HepG2 (cell line): ENCODE measurements around the gene DCDC1. TPM values are rescaled to one million over a fixed set of nuclear protein-coding genes. Genes with fewer than 3 reads are reported as not detected.
A peak's percentile ranks its signal among the peaks of the same experiment; 100 is the strongest.

ENCODE experiments used
- ATAC-seq: fragments of 200-7000 bp; cut with Tn5 transposase; 3 replicates; pipeline ENCODE4 v1.9.1; 2020; ENCODE audit warnings: mild to moderate bottlenecking, moderate library complexity
- BruUV-seq: library from RNA; stranded (reverse); fragments of 400-500 nt; replicated peaks from 2 replicates; lab custom pipeline; 2021; lab: Mats Ljungman, UMichigan
- CTCF ChIA-PET: fragments of 300-600 bp; formaldehyde crosslinking; extraction: SDS; loops from one replicate; lab custom pipeline; 2021; ENCODE audit warnings: low total read pairs, inconsistent platforms, low intra/inter-chr PET ratio; lab: Yijun Ruan, JAX
- POLR2A ChIA-PET: fragments of 350-600 bp; sonication (Branson Sonifier 250); formaldehyde crosslinking; loops from one replicate; lab custom pipeline; 2020; ENCODE audit warnings: antibody characterized with exemption, inconsistent platforms; lab: Yijun Ruan, JAX
- DNase-seq: peaks from one replicate; pipeline ENCODE4 v3.0.0-alpha.2; 2015; ENCODE audit warnings: low spot score
- FAIRE-seq: peaks from 3 replicates; lab custom pipeline; 2011; peaks lifted over from hg19 to GRCh38; lab: Jason Lieb, UNC
- H2AFZ ChIP-seq: one replicate; pipeline ENCODE4 v1.6.1; 2011; ENCODE audit warnings: low read length, inconsistent platforms
- H3K27ac ChIP-seq: fragments of 300-600 bp; 3 replicates; pipeline ENCODE4 v1.8.0; 2011; ENCODE audit warnings: mixed run types, mild to moderate bottlenecking, mixed read lengths, low read length, inconsistent platforms; ENCODE audit not compliant: insufficient read depth; ENCODE audit errors: extremely low read length
- H3K27me3 ChIP-seq, 2 experiments: fragments of 200-600 bp in 1 of 2; 2 replicates in 1 of 2; 3 replicates in 1 of 2; pipeline versions ENCODE4 v1.6.0 to v1.8.0; 2011; ENCODE audit warnings: low read length in 2 of 2, mild to moderate bottlenecking in 2 of 2, moderate library complexity in 2 of 2, inconsistent platforms in 1 of 2; ENCODE audit not compliant: insufficient read depth in 2 of 2, control insufficient read depth in 1 of 2
- H3K36me3 ChIP-seq, 2 experiments: fragments of 200-600 bp in 1 of 2; replicated peaks in 1 of 2; 2 replicates in 1 of 2; 3 replicates in 1 of 2; pipeline versions ENCODE4 v1.5.1 to v1.8.0; 2011; ENCODE audit warnings: low read length in 2 of 2, inconsistent platforms in 1 of 2; ENCODE audit not compliant: insufficient read depth in 2 of 2, control insufficient read depth in 1 of 2
- H3K4me1 ChIP-seq: 2 replicates; pipeline ENCODE4 v1.5.1; 2012; ENCODE audit warnings: low read length, inconsistent platforms; ENCODE audit not compliant: insufficient read depth
- H3K4me2 ChIP-seq: 2 replicates; pipeline ENCODE4 v1.6.0; 2011; ENCODE audit warnings: low read depth, low read length, inconsistent platforms
- H3K4me3 ChIP-seq, 3 experiments: fragments of 200-600 bp in 1 of 3; sonication (generic), shearing (Covaris generic) in 1 of 3; replicated peaks in 1 of 3; 2 replicates each; pipeline ENCODE4 v1.5.1; 2011 to 2016; ENCODE audit warnings: low read length in 3 of 3, inconsistent platforms in 2 of 3, low read depth in 2 of 3, mild to moderate bottlenecking in 2 of 3, control low read depth in 1 of 3, mixed read lengths in 1 of 3; ENCODE audit not compliant: insufficient read depth in 1 of 3
- H3K79me2 ChIP-seq: one replicate; pipeline ENCODE4 v1.6.1; 2011; ENCODE audit warnings: low read length, inconsistent platforms; ENCODE audit not compliant: insufficient read depth
- H3K9ac ChIP-seq: 2 replicates; pipeline ENCODE4 v1.6.0; 2011; ENCODE audit warnings: mild to moderate bottlenecking, low read depth, low read length, inconsistent platforms; ENCODE audit not compliant: insufficient read depth
- H3K9me3 ChIP-seq: 2 replicates; pipeline ENCODE4 v1.5.1; 2012; ENCODE audit warnings: mild to moderate bottlenecking, low read length
- H4K20me1 ChIP-seq: 2 replicates; pipeline ENCODE4 v1.6.0; 2011; ENCODE audit warnings: inconsistent platforms, mild to moderate bottlenecking, low read length, moderate library complexity; ENCODE audit not compliant: insufficient read depth
- ATF7 ChIP-seq, 2 experiments: fragments of 450-650 bp in 1 of 2; sonication (generic) in 1 of 2; formaldehyde crosslinking in 1 of 2; IDR thresholded peaks; 2 replicates each; pipeline versions ENCODE4 v1.4.0 to v1.6.1; 2016 to 2020; ENCODE audit warnings: antibody characterized with exemption in 1 of 2, mild to moderate bottlenecking in 1 of 2, missing genetic modification reagents in 1 of 2
- CCAR2 ChIP-seq: fragments of 200-400 bp; formaldehyde crosslinking; optimal IDR thresholded peaks from 2 replicates; pipeline ENCODE3; 2018; ENCODE audit warnings: low read depth, mild to moderate bottlenecking, low read length, moderate library complexity
- WGBS: methylation state at CpG from one replicate; pipeline ENCODE4 v1.1.6; 2017; ENCODE audit warnings: low lambda C conversion rate; 5-methylcytosine and 5-hydroxymethylcytosine counted together
- in situ Hi-C: cut with HindIII; loops from 2 replicates; pipeline ENCODE4 v1.10.0; 2017; ENCODE audit warnings: low pct_unique_long_range_greater_than_20kb; ENCODE audit not compliant: extremely low pct_ligation_motif_present
- intact Hi-C: fragments of 100-400 bp; cut with micrococcal nuclease; formaldehyde crosslinking; loops from one replicate; pipeline ENCODE4 v1.10.0; 2022; ENCODE audit not compliant: unreplicated experiment
- polyA plus RNA-seq, 8 experiments: library from polyadenylated mRNA; depleted of rRNA in 3 of 8; stranded (reverse) in 7 of 8; unstranded in 1 of 8; fragments of >200 nt; fragmentation: Illumina TruSeq in 4 of 8; extraction: Trizol in 4 of 8; gene quantifications; 2 replicates each; pipeline versions ENCODE4 v1.2.1 to v1.2.3, GENCODE V29; 2011 to 2016; ENCODE audit warnings: low read depth in 4 of 8, missing spikeins in 1 of 8, mixed read lengths in 1 of 8; ENCODE audit not compliant: insufficient read depth in 1 of 8
- total RNA-seq, 5 experiments: library from RNA; depleted of rRNA; stranded (reverse); fragments of >200 nt; fragmentation: Illumina TruSeq; extraction: Trizol; gene quantifications; 2 replicates each; pipeline ENCODE4 v1.2.3, GENCODE V29; 2016; ENCODE audit warnings: low read depth in 1 of 5

Gene DCDC1
- total and polyA plus RNA-seq, 2 of the 13 experiments (the other 11 are each of a cell fraction or from before 2014, with no cell fraction given): 0.12 to 0.27 TPM

DNA sequence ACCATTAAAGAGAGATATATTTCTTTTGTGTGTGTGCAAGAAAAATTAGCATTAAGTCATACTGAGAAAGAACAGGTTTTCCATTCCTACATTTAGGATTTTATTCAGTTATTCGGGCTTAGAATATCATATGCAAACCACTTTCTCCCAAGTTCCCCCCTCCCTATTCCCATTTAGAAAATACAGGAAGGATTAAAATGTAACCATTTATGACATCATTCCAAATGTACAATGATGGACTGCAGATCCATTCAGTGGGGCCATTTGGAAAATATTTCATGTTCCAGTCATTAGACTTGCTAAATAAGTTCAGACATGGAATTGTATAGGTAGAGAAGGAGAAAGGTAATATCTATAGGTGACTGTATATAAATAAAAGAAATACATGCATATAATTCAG lies 554.8 kb downstream of the DCDC1 start:
- in situ Hi-C loops (no loop called here), intact Hi-C loops (no loop called here)
- no peaks in the 10 kb centered on the region for H3K4me1 ChIP-seq
- CTCF ChIA-PET: no interaction called here
- FAIRE-seq (no peak), DNase-seq (no peak)
- H4K20me1 ChIP-seq: no peaks in the 10 kb centered on the region
- no peaks in the 10 kb centered on the region for H3K9me3 ChIP-seq
- H2AFZ ChIP-seq: no peak overlapping the region
- no TSS peak for BruUV-seq
- H3K36me3 ChIP-seq: no peaks in the 10 kb centered on the region
- 0% methylated on average over 1 of the region's 1 CpG for WGBS
- H3K79me2 ChIP-seq: no peaks in the 10 kb centered on the region
- POLR2A ChIA-PET: no interaction called here
- TF ChIP-seq ATF7 (IDR thresholded peaks at IDR 0.05) (peak; percentile 45), ATF7 (CRISPR knock-in tag; IDR thresholded peaks at IDR 0.05) (no peak), CCAR2 (no peak)
- TF ChIP-seq, all 625 proteins: peak for 1
- H3K4me2 ChIP-seq: no peak overlapping the region
- no peaks in the 10 kb centered on the region for H3K27me3 ChIP-seq
- no peak overlapping the region for H3K4me3 ChIP-seq
- ATAC-seq: no peak
- H3K9ac ChIP-seq: no peak overlapping the region
- no peak overlapping the region for H3K27ac ChIP-seq

Other genes with a start within 250 kb of the DCDC1 start
- gene DNAJC24, start 121 bp upstream of the DCDC1 start, total RNA-seq (2016; rRNA removed; fragmentation: Illumina TruSeq; extraction: Trizol): 12.0 and 13.7 TPM in 2 replicates
- gene DNAJC24, start 121 bp upstream of the DCDC1 start, polyA plus RNA-seq (2011; rRNA removed): 8.8 and 10.5 TPM in 2 replicates
- 51.8 and 57.9 TPM in 2 replicates for gene IMMP1L, start 139.9 kb upstream of the DCDC1 start, total RNA-seq (2016; rRNA removed; fragmentation: Illumina TruSeq; extraction: Trizol)
- gene IMMP1L, start 139.9 kb upstream of the DCDC1 start, polyA plus RNA-seq (2011; rRNA removed): 26.1 and 42.4 TPM in 2 replicates
- gene ELP4, start 140.0 kb upstream of the DCDC1 start, total RNA-seq (2016; rRNA removed; fragmentation: Illumina TruSeq; extraction: Trizol): 19.1 and 23.1 TPM in 2 replicates
- gene ELP4, start 140.0 kb upstream of the DCDC1 start, polyA plus RNA-seq (2011; rRNA removed): 10.8 and 12.8 TPM in 2 replicates